HepG2 (cell line): ENCODE measurements around the gene TEX261. TPM values are rescaled to one million over a fixed set of nuclear protein-coding genes. Genes with fewer than 3 reads are reported as not detected.

Experiments
- ATAC-seq: fragments of 200-7000 bp; cut with Tn5 transposase; 3 replicates; pipeline ENCODE4 v1.9.1; 2020; ENCODE audit warnings: mild to moderate bottlenecking, moderate library complexity
- BruUV-seq: library from RNA; stranded (reverse); fragments of 400-500 nt; replicated peaks from 2 replicates; lab custom pipeline; 2021; lab: Mats Ljungman, UMichigan
- CTCF ChIA-PET: fragments of 300-600 bp; formaldehyde crosslinking; extraction: SDS; loops from one replicate; lab custom pipeline; 2021; ENCODE audit warnings: low total read pairs, inconsistent platforms, low intra/inter-chr PET ratio; lab: Yijun Ruan, JAX
- POLR2A ChIA-PET: fragments of 350-600 bp; sonication (Branson Sonifier 250); formaldehyde crosslinking; loops from one replicate; lab custom pipeline; 2020; ENCODE audit warnings: antibody characterized with exemption, inconsistent platforms; lab: Yijun Ruan, JAX
- DNase-seq: peaks from one replicate; pipeline ENCODE4 v3.0.0-alpha.2; 2015; ENCODE audit warnings: low spot score
- FAIRE-seq: peaks from 3 replicates; lab custom pipeline; 2011; peaks lifted over from hg19 to GRCh38; lab: Jason Lieb, UNC
- H2AFZ ChIP-seq: one replicate; pipeline ENCODE4 v1.6.1; 2011; ENCODE audit warnings: low read length, inconsistent platforms
- H3K27ac ChIP-seq: fragments of 300-600 bp; 3 replicates; pipeline ENCODE4 v1.8.0; 2011; ENCODE audit warnings: mixed run types, mild to moderate bottlenecking, mixed read lengths, low read length, inconsistent platforms; ENCODE audit not compliant: insufficient read depth; ENCODE audit errors: extremely low read length
- H3K27me3 ChIP-seq, 2 experiments: fragments of 200-600 bp in 1 of 2; 2 replicates in 1 of 2; 3 replicates in 1 of 2; pipeline versions ENCODE4 v1.6.0 to v1.8.0; 2011; ENCODE audit warnings: low read length in 2 of 2, mild to moderate bottlenecking in 2 of 2, moderate library complexity in 2 of 2, inconsistent platforms in 1 of 2; ENCODE audit not compliant: insufficient read depth in 2 of 2, control insufficient read depth in 1 of 2
- H3K36me3 ChIP-seq, 2 experiments: fragments of 200-600 bp in 1 of 2; replicated peaks in 1 of 2; 2 replicates in 1 of 2; 3 replicates in 1 of 2; pipeline versions ENCODE4 v1.5.1 to v1.8.0; 2011; ENCODE audit warnings: low read length in 2 of 2, inconsistent platforms in 1 of 2; ENCODE audit not compliant: insufficient read depth in 2 of 2, control insufficient read depth in 1 of 2
- H3K4me1 ChIP-seq: 2 replicates; pipeline ENCODE4 v1.5.1; 2012; ENCODE audit warnings: low read length, inconsistent platforms; ENCODE audit not compliant: insufficient read depth
- H3K4me2 ChIP-seq: 2 replicates; pipeline ENCODE4 v1.6.0; 2011; ENCODE audit warnings: low read depth, low read length, inconsistent platforms
- H3K4me3 ChIP-seq, 3 experiments: fragments of 200-600 bp in 1 of 3; sonication (generic), shearing (Covaris generic) in 1 of 3; replicated peaks in 1 of 3; 2 replicates each; pipeline ENCODE4 v1.5.1; 2011 to 2016; ENCODE audit warnings: low read length in 3 of 3, inconsistent platforms in 2 of 3, low read depth in 2 of 3, mild to moderate bottlenecking in 2 of 3, control low read depth in 1 of 3, mixed read lengths in 1 of 3; ENCODE audit not compliant: insufficient read depth in 1 of 3
- H3K79me2 ChIP-seq: one replicate; pipeline ENCODE4 v1.6.1; 2011; ENCODE audit warnings: low read length, inconsistent platforms; ENCODE audit not compliant: insufficient read depth
- H3K9ac ChIP-seq: 2 replicates; pipeline ENCODE4 v1.6.0; 2011; ENCODE audit warnings: mild to moderate bottlenecking, low read depth, low read length, inconsistent platforms; ENCODE audit not compliant: insufficient read depth
- H3K9me3 ChIP-seq: 2 replicates; pipeline ENCODE4 v1.5.1; 2012; ENCODE audit warnings: mild to moderate bottlenecking, low read length
- H4K20me1 ChIP-seq: 2 replicates; pipeline ENCODE4 v1.6.0; 2011; ENCODE audit warnings: inconsistent platforms, mild to moderate bottlenecking, low read length, moderate library complexity; ENCODE audit not compliant: insufficient read depth
- ATF7 ChIP-seq, 2 experiments: fragments of 450-650 bp in 1 of 2; sonication (generic) in 1 of 2; formaldehyde crosslinking in 1 of 2; IDR thresholded peaks; 2 replicates each; pipeline versions ENCODE4 v1.4.0 to v1.6.1; 2016 to 2020; ENCODE audit warnings: antibody characterized with exemption in 1 of 2, mild to moderate bottlenecking in 1 of 2, missing genetic modification reagents in 1 of 2
- BRD4 ChIP-seq: sonication (generic); formaldehyde crosslinking; IDR thresholded peaks from 2 replicates; pipeline ENCODE4 v1.4.0; 2020; ENCODE audit warnings: missing genetic modification reagents
- CAMTA2 ChIP-seq: sonication (generic); formaldehyde crosslinking; IDR thresholded peaks from 2 replicates; pipeline ENCODE4 v1.4.0; 2020; ENCODE audit warnings: mild to moderate bottlenecking, missing genetic modification reagents, borderline replicate concordance
- DMTF1 ChIP-seq: sonication (generic); formaldehyde crosslinking; IDR thresholded peaks from 2 replicates; pipeline ENCODE4 v1.4.0; 2020; ENCODE audit warnings: mild to moderate bottlenecking, missing genetic modification reagents
- MAX ChIP-seq: IDR thresholded peaks from 2 replicates; pipeline ENCODE4 v1.6.1; 2012; ENCODE audit warnings: inconsistent platforms
- MEIS2 ChIP-seq: sonication (generic); formaldehyde crosslinking; IDR thresholded peaks from 2 replicates; pipeline ENCODE4 v1.9.0; 2021; ENCODE audit warnings: mild to moderate bottlenecking, missing genetic modification reagents
- MZF1 ChIP-seq: sonication (generic); formaldehyde crosslinking; IDR thresholded peaks from 2 replicates; pipeline ENCODE4 v1.8.1; 2023; ENCODE audit warnings: mild to moderate bottlenecking, missing genetic modification reagents, borderline replicate concordance
- NR1H2 ChIP-seq: sonication (generic); formaldehyde crosslinking; IDR thresholded peaks from 2 replicates; pipeline ENCODE4 v1.8.1; 2022; ENCODE audit warnings: low read depth, missing genetic modification reagents, borderline replicate concordance
- REXO4 ChIP-seq: sonication (generic); formaldehyde crosslinking; IDR thresholded peaks from 2 replicates; pipeline ENCODE4 v1.8.0; 2022; ENCODE audit warnings: missing genetic modification reagents, mild to moderate bottlenecking, borderline replicate concordance
- TCF12 ChIP-seq, 2 experiments: fragments of 450-650 bp in 1 of 2; sonication (generic) in 1 of 2; formaldehyde crosslinking in 1 of 2; IDR thresholded peaks; 2 replicates each; pipeline versions ENCODE4 v1.6.1 to v1.8.0; 2017 to 2022; ENCODE audit warnings: antibody characterized with exemption in 1 of 2, mild to moderate bottlenecking in 1 of 2, missing genetic modification reagents in 1 of 2, moderate library complexity in 1 of 2
- THAP8 ChIP-seq: sonication (generic); formaldehyde crosslinking; IDR thresholded peaks from 2 replicates; pipeline ENCODE4 v1.5.1; 2020; ENCODE audit warnings: missing genetic modification reagents, mild to moderate bottlenecking, borderline replicate concordance
- ZFP1 ChIP-seq: IDR thresholded peaks from 2 replicates; pipeline ENCODE4 v1.6.1; 2016
- ZNF264 ChIP-seq: sonication (generic); formaldehyde crosslinking; IDR thresholded peaks from 2 replicates; pipeline ENCODE4 v1.4.0; 2020; ENCODE audit warnings: missing genetic modification reagents
- ZNF354B ChIP-seq: sonication (generic); formaldehyde crosslinking; IDR thresholded peaks from 2 replicates; pipeline ENCODE4 v1.8.0; 2022; ENCODE audit warnings: mild to moderate bottlenecking, missing genetic modification reagents
- ZNF563 ChIP-seq: sonication (generic); formaldehyde crosslinking; IDR thresholded peaks from 2 replicates; pipeline ENCODE4 v1.8.0; 2022; ENCODE audit warnings: mild to moderate bottlenecking, moderate library complexity, missing genetic modification reagents
- ZNF644 ChIP-seq: IDR thresholded peaks from 2 replicates; pipeline ENCODE4 v1.6.1; 2016; ENCODE audit warnings: low read depth
- ZNF781 ChIP-seq: sonication (generic); formaldehyde crosslinking; IDR thresholded peaks from 2 replicates; pipeline ENCODE4 v1.5.1; 2020; ENCODE audit warnings: borderline replicate concordance, mild to moderate bottlenecking, missing genetic modification reagents; ENCODE audit errors: not compliant biosample characterization
- ZNF841 ChIP-seq: sonication (generic); formaldehyde crosslinking; IDR thresholded peaks from 2 replicates; pipeline ENCODE4 v1.8.1; 2023; ENCODE audit warnings: missing genetic modification reagents, borderline replicate concordance
- WGBS: methylation state at CpG from one replicate; pipeline ENCODE4 v1.1.6; 2017; ENCODE audit warnings: low lambda C conversion rate; 5-methylcytosine and 5-hydroxymethylcytosine counted together
- in situ Hi-C: cut with HindIII; loops from 2 replicates; pipeline ENCODE4 v1.10.0; 2017; ENCODE audit warnings: low pct_unique_long_range_greater_than_20kb; ENCODE audit not compliant: extremely low pct_ligation_motif_present
- intact Hi-C: fragments of 100-400 bp; cut with micrococcal nuclease; formaldehyde crosslinking; loops from one replicate; pipeline ENCODE4 v1.10.0; 2022; ENCODE audit not compliant: unreplicated experiment
- polyA plus RNA-seq, 8 experiments: library from polyadenylated mRNA; depleted of rRNA in 3 of 8; stranded (reverse) in 7 of 8; unstranded in 1 of 8; fragments of >200 nt; fragmentation: Illumina TruSeq in 4 of 8; extraction: Trizol in 4 of 8; gene quantifications; 2 replicates each; pipeline versions ENCODE4 v1.2.1 to v1.2.3, GENCODE V29; 2011 to 2016; ENCODE audit warnings: low read depth in 4 of 8, missing spikeins in 1 of 8, mixed read lengths in 1 of 8; ENCODE audit not compliant: insufficient read depth in 1 of 8
- total RNA-seq, 5 experiments: library from RNA; depleted of rRNA; stranded (reverse); fragments of >200 nt; fragmentation: Illumina TruSeq; extraction: Trizol; gene quantifications; 2 replicates each; pipeline ENCODE4 v1.2.3, GENCODE V29; 2016; ENCODE audit warnings: low read depth in 1 of 5

TEX261 gene
- total and polyA plus RNA-seq, 2 of the 13 experiments (the other 11 are each of a cell fraction or from before 2014, with no cell fraction given): 43.8 to 78.7 TPM

GRCh38 chr2:70948337-70949003, 46.2 kb downstream of the TEX261 start (continued):
- TF ChIP-seq ZNF354B (CRISPR knock-in tag): no peak
- TF ChIP-seq, all 625 proteins: peak for 177

GRCh38 chr2:70947556-70948184, 47.0 kb downstream of the TEX261 start:
- Histone ChIP-seq H3K4me2 (peak overlapping the region; percentile 85), H3K79me2 (no peaks in the 10 kb centered on the region), H4K20me1 (no peaks in the 10 kb centered on the region), H3K36me3 (no peaks in the 10 kb centered on the region), H3K4me3 (peak overlapping the region; percentile 10 to 61 (median 53)), H3K9me3 (no peaks in the 10 kb centered on the region), H3K4me1 (peaks cover 38% of the 10 kb centered on the region), H3K9ac (peak overlapping the region; percentile 13; the same call in 1 of the 2 replicates), H3K27ac (no peak overlapping the region), H3K27me3 (peaks cover 0 to 17% of the 10 kb centered on the region in 2 experiments; a peak in 3 of 5 replicates), H2AFZ (peak overlapping the region; percentile 58)
- ATAC-seq: peak; percentile 67
- in situ Hi-C loops: loop anchor here (5.0 kb wide), 2 partner anchors 75 to 155 kb away; partner anchors contain the start of gene FIGLA
- intact Hi-C loops: loop anchor here (1.0 to 2.0 kb wide), 3 partner anchors 27 to 158 kb away; no protein-coding TSS in a partner anchor
- no peak for DNase-seq
- ChIA-PET POLR2A (interaction anchor here (0.5 to 1.4 kb wide), 8 partner anchors 8 to 128 kb away, joined by 3 to 6 read pairs (median 4); partner anchors contain the start of genes ATP6V1B1, CLEC4F and NAGK), CTCF (interaction anchor here (1.2 to 4.9 kb wide), 7 partner anchors 26 to 158 kb away, joined by 3 to 93 read pairs (median 11); partner anchors contain the start of gene FIGLA)
- no peak for FAIRE-seq
- no TSS peak for BruUV-seq
- WGBS: 49% methylated on average over 5 of the region's 11 CpGs
- TF ChIP-seq DMTF1 (CRISPR knock-in tag) (no peak), BRD4 (CRISPR knock-in tag) (no peak), ZFP1 (no peak), MZF1 (no peak), ZNF563 (CRISPR knock-in tag) (peak; percentile 35; the same call in 1 of the 2 replicates), ZNF644 (no peak), REXO4 (CRISPR knock-in tag) (0 out of 2 replicates have a peak, but pooled peaks have one; percentile 37), THAP8 (CRISPR knock-in tag) (no peak), TCF12 (IDR thresholded peaks at IDR 0.05) (no peak), TCF12 (CRISPR knock-in tag; IDR thresholded peaks at IDR 0.05) (no peak), CAMTA2 (0 out of 2 replicates have a peak, but pooled peaks have one; percentile 27), NR1H2 (CRISPR knock-in tag) (no peak), ZNF264 (no peak), ATF7 (IDR thresholded peaks at IDR 0.05) (no peak), ATF7 (CRISPR knock-in tag; IDR thresholded peaks at IDR 0.05) (no peak), MEIS2 (no peak), ZNF841 (CRISPR knock-in tag) (no peak), MAX (no peak), ZNF781 (no peak)
